Skeletal muscle tissue (tissue), 4 donors: ENCODE data around the gene THTPA. TPM values are rescaled to one million over a fixed set of nuclear protein-coding genes. Genes with fewer than 3 reads are reported as not detected.
"Not testable (repeated sequence)": the region's sequence is repeated elsewhere in the genome, so short reads cannot be mapped to it uniquely, and the experiment has no call there.

Source experiments
- H3K27ac ChIP-seq: one replicate; pipeline ENCODE4 v1.7.0; 2013; ENCODE audit warnings: mild to moderate bottlenecking, low read depth, low read length, inconsistent platforms
- H3K27me3 ChIP-seq, 3 donors: one replicate each; pipeline ENCODE4 v1.7.0; 2013; ENCODE audit warnings: low read length in 3 of 3; ENCODE audit not compliant: control insufficient read depth in 3 of 3, insufficient read depth in 3 of 3
- H3K36me3 ChIP-seq, 3 donors: one replicate each; pipeline ENCODE4 v1.7.0; 2013; ENCODE audit warnings: low read length in 3 of 3; ENCODE audit not compliant: control insufficient read depth in 3 of 3, insufficient read depth in 3 of 3
- H3K4me1 ChIP-seq, 3 donors: one replicate each; pipeline ENCODE4 v1.7.0; 2013; ENCODE audit warnings: low read length in 3 of 3, mild to moderate bottlenecking in 3 of 3; ENCODE audit not compliant: control insufficient read depth in 3 of 3, insufficient read depth in 3 of 3
- H3K4me3 ChIP-seq, 3 donors: one replicate each; pipeline ENCODE4 v1.7.0; 2013; ENCODE audit warnings: low read length in 3 of 3
- H3K9ac ChIP-seq, 3 donors: one replicate each; pipeline ENCODE4 v1.7.0; 2013; ENCODE audit warnings: low read length in 3 of 3, mild to moderate bottlenecking in 3 of 3, moderate library complexity in 2 of 3, low read depth in 1 of 3
- H3K9me3 ChIP-seq, 3 donors: one replicate each; pipeline ENCODE4 v1.7.0; 2013; ENCODE audit warnings: low read length in 3 of 3; ENCODE audit not compliant: control insufficient read depth in 3 of 3
- total RNA-seq: library from RNA; depleted of rRNA; stranded (reverse); fragments of >200 nt; gene quantifications from one replicate; pipeline ENCODE4 v1.2.3, GENCODE V29; 2014
- donor health status: Osteomylitis.

THTPA gene
- total RNA-seq, 1 donor from 2014 or later: 7.8 TPM

DNA sequence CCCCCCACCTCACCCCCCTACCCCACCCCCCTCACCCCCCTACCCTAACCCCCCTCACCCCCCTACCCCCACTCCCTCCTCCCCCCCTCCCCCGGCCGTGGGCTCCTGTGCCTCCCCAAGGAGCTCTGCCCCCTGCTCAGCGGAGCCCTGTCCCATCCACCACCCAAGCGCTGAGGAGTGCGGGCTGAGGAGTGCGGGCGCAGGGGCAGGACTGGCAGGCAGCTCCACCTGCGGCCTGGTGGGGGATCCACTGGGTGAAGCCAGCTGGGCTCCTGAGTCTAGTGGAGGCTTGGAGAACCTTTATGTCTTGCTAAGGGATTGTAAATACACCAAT lies 24.8 kb downstream of the THTPA start:
- Histone ChIP-seq H3K4me3 (no peak overlapping the region), H3K4me1 (peaks cover 0 to 6% (median 0%) of the 10 kb centered on the region in 3 donors), H3K27me3 (peaks cover 42 to 52% (median 47%) of the 10 kb centered on the region in 3 donors), H3K27ac (no peak overlapping the region), H3K9me3 (no peaks in the 10 kb centered on the region), H3K9ac (no peak overlapping the region), H3K36me3 (no peaks in the 10 kb centered on the region)

DNA sequence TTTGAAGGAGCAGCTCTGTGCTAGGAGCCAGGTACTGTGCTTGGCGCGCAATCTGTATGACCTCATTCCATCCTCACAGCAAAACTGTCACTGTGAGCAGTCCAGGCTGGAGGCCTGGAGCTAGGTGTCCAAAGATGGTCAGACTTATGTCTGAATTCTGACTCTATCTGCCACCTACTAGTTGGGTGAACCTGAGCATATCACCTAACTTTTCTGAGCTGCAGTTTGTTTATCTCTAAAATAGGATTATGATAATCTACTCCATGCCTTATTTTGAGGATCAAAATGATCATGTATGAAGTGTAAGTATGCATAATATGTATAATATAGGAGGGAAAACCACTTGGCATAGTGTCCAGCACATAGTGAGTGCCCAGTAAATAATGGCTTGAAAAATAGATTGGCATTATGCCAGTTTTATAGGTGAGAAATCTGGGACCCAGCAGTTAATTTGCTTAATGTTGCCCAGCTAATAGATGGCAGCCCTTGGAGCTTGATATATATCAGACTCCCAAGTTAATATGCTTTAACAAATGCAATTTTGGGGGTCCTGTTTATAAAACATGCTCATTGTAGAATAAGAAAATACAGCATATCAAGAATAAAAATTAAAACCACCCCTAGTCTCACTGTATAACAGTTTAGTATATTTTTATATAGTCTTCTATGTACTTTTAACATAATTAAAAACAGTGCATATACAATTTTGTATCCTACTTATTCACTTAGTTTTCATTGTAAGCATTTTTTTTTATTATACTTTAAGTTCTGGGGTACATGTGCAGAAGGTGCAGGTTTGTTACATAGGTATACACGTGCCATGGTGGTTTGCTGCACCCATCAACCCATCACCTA lies 27.1 kb downstream of the THTPA start:
- peaks cover 23 to 36% (median 27%) of the 10 kb centered on the region in 3 donors for H3K27me3 ChIP-seq

GRCh38 chr14:23583761-23584526 lies 27.9 kb downstream of the THTPA start:
- not testable (repeated sequence) for H3K4me1 ChIP-seq, H3K4me3 ChIP-seq, H3K27ac ChIP-seq, H3K9ac ChIP-seq, H3K9me3 ChIP-seq, H3K36me3 ChIP-seq
- H3K27me3 ChIP-seq: peaks cover 19 to 31% (median 19%) of the 10 kb centered on the region in 3 donors

More for the DNA sequence above, 27.1 kb downstream of the THTPA start:
- Histone ChIP-seq H3K9ac (no peak overlapping the region), H3K4me1 (no peaks in the 10 kb centered on the region), H3K9me3 (no peaks in the 10 kb centered on the region), H3K27ac (no peak overlapping the region), H3K4me3 (no peak overlapping the region), H3K36me3 (no peaks in the 10 kb centered on the region)

DNA sequence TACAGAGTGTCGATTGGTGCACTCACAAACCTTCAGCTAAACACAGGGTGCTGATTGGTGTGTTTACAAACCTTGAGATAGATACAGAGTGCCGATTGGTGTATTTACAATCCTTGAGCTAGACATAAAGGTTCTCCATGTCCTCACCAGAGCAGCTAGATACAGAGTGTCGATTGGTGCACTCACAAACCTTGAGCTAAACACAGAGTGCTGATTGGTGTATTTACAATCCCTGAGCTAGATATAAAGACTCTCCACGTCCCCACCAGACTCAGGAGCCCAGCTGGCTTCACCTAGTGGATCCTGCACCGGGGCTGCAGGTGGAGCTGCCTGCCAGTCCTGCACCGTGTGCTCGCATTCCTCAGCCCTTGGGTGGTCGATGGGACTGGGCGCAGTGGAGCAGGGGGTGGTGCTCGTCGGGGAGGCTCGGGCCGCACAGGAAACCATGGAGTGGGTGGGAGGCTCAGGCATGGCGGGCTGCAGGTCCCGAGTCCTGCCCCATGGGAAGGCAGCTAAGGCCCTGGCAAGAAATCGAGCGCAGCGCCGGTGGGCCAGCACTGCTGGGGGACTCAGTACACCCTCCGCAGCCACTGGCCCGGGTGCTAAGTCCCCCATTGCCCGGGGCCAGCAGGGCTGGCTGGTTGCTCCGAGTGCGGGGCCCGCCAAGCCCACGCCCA lies 28.6 kb downstream of the THTPA start:
- not testable (repeated sequence) for H3K9ac ChIP-seq, H3K4me1 ChIP-seq, H3K36me3 ChIP-seq, H3K4me3 ChIP-seq, H3K27ac ChIP-seq, H3K9me3 ChIP-seq
- peaks cover 12 to 25% (median 12%) of the 10 kb centered on the region in 3 donors for H3K27me3 ChIP-seq

- Histone ChIP-seq H3K9me3 (no peaks in the 10 kb centered on the region), H3K27me3 (no peaks in the 10 kb centered on the region), H3K36me3 (no peaks in the 10 kb centered on the region), H3K4me1 (no peaks in the 10 kb centered on the region), H3K27ac (no peak overlapping the region), H3K9ac (peak overlapping the region in 1 of 3 donors; percentile 8), H3K4me3 (no peak overlapping the region)
These were observed 33.0 kb downstream of the THTPA start for GRCh38 chr14:23588884-23589598.

GRCh38 chr14:23589606-23590005 lies 33.5 kb downstream of the THTPA start:
- H3K27ac ChIP-seq: no peak overlapping the region
- peak overlapping the region in 1 of 3 donors; percentile 8 for H3K9ac ChIP-seq
- no peaks in the 10 kb centered on the region for H3K4me1 ChIP-seq
- H3K27me3 ChIP-seq: no peaks in the 10 kb centered on the region
- H3K9me3 ChIP-seq: no peaks in the 10 kb centered on the region
- H3K4me3 ChIP-seq: no peak overlapping the region
- no peaks in the 10 kb centered on the region for H3K36me3 ChIP-seq

DNA sequence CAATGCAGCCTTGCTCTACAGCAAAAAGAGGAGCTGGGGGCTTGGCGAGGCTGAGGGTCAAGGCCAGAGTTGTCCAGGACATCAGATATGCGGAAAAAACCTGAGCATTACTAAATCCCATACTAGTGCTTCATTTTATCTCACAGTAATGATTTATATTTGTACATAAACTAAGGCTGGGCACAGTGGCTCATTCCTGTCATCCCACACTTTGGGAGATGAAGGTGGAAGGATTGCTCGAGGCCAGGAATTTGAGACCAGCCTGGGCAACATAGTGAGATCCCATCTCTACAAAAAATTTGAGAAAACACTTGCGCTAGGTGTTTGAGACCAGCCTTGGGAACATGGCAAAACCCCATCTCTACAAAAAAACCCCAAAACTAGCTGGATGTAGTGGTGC lies 34.1 kb downstream of the THTPA start:
- H3K9me3 ChIP-seq: no peaks in the 10 kb centered on the region
- H3K27ac ChIP-seq: no peak overlapping the region
- no peak overlapping the region for H3K9ac ChIP-seq
- H3K4me3 ChIP-seq: no peak overlapping the region
- H3K4me1 ChIP-seq: no peaks in the 10 kb centered on the region
- no peaks in the 10 kb centered on the region for H3K36me3 ChIP-seq
- H3K27me3 ChIP-seq: no peaks in the 10 kb centered on the region

- H3K4me1 ChIP-seq, H3K9ac ChIP-seq, H3K27ac ChIP-seq, H3K27me3 ChIP-seq, H3K4me3 ChIP-seq, H3K9me3 ChIP-seq, H3K36me3 ChIP-seq: not testable (repeated sequence)
These were observed 38.1 kb downstream of the THTPA start for GRCh38 chr14:23594191-23594590.

DNA sequence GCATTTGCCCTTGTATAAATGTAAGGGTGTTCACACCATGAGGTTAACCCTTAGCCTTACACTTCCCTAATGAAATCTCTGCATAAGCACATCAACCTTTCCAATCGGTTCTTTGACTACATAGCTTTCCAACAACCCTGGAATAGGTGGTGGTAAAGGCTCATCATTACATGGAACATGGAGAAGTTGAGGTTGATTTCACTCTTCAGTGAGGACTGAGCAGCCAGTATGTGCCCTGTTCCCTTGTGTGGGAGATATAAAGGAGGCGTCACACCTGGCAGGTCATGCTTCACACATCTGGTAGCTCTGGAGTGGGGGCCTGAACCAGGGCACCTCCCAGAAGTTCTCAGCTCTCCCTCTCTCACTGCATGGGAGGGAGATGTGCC lies 44.2 kb downstream of the THTPA start:
- Histone ChIP-seq H3K27ac (no peak overlapping the region), H3K27me3 (no peaks in the 10 kb centered on the region), H3K9ac (no peak overlapping the region), H3K4me1 (peaks cover 0 to 7% (median 0%) of the 10 kb centered on the region in 3 donors), H3K4me3 (no peak overlapping the region), H3K36me3 (no peaks in the 10 kb centered on the region), H3K9me3 (no peaks in the 10 kb centered on the region)
